HEK293T (cell line): ENCODE measurements around the gene ARMC9.
"Not testable (repeated sequence)": the region's sequence is repeated elsewhere in the genome, so short reads cannot be mapped to it uniquely, and the experiment has no call there.

Source experiments
- CTCF ChIA-PET: fragments of 350-600 bp; formaldehyde crosslinking; extraction: SDS; loops from one replicate; lab custom pipeline; 2021; ENCODE audit warnings: antibody characterized with exemption, inconsistent platforms; lab: Yijun Ruan, JAX
- POLR2A ChIA-PET: fragments of 350-600 bp; formaldehyde crosslinking; extraction: SDS; loops from one replicate; lab custom pipeline; 2020; ENCODE audit warnings: antibody characterized with exemption, inconsistent platforms; lab: Yijun Ruan, JAX
- DNase-seq: peaks from one replicate; pipeline ENCODE4 v3.0.0; 2012; ENCODE audit warnings: mixed read lengths; ENCODE audit errors: extremely low spot score
- ARNT ChIP-seq: fragments of 450-650 bp; IDR thresholded peaks from 2 replicates; pipeline ENCODE4 v1.6.1; 2017; ENCODE audit warnings: mild to moderate bottlenecking
- BHLHE40 ChIP-seq: fragments of 450-650 bp; IDR thresholded peaks from 2 replicates; pipeline ENCODE4 v1.6.1; 2016; ENCODE audit warnings: mild to moderate bottlenecking, moderate library complexity, borderline replicate concordance
- CTBP1 ChIP-seq: fragments of 450-650 bp; IDR thresholded peaks from 2 replicates; pipeline ENCODE4 v1.6.1; 2016; ENCODE audit warnings: borderline replicate concordance
- ELF4 ChIP-seq: fragments of 450-650 bp; IDR thresholded peaks from 2 replicates; pipeline ENCODE4 v1.6.1; 2017; ENCODE audit warnings: antibody characterized with exemption
- FOXA1 ChIP-seq: fragments of 450-650 bp; IDR thresholded peaks from 2 replicates; pipeline ENCODE4 v1.6.1; 2016; ENCODE audit warnings: mild to moderate bottlenecking
- FOXK2 ChIP-seq: fragments of 450-650 bp; IDR thresholded peaks from 2 replicates; pipeline ENCODE4 v1.6.1; 2016; ENCODE audit warnings: mild to moderate bottlenecking
- FOXM1 ChIP-seq: fragments of 450-650 bp; IDR thresholded peaks from 2 replicates; pipeline ENCODE4 v1.6.1; 2017; ENCODE audit warnings: mild to moderate bottlenecking, borderline replicate concordance
- HDGF ChIP-seq: fragments of 450-650 bp; IDR thresholded peaks from 2 replicates; pipeline ENCODE4 v1.6.1; 2017; ENCODE audit warnings: antibody characterized with exemption, borderline replicate concordance
- L3MBTL2 ChIP-seq: fragments of 450-650 bp; conservative IDR thresholded peaks from 2 replicates; pipeline ENCODE4 v1.6.1; 2016; ENCODE audit warnings: mild to moderate bottlenecking
- LEF1 ChIP-seq: fragments of 450-650 bp; IDR thresholded peaks from 2 replicates; pipeline ENCODE4 v1.6.1; 2017; ENCODE audit warnings: mild to moderate bottlenecking, borderline replicate concordance
- NFRKB ChIP-seq: fragments of 450-650 bp; IDR thresholded peaks from 2 replicates; pipeline ENCODE4 v1.6.1; 2016; ENCODE audit warnings: mild to moderate bottlenecking, moderate library complexity
- PKNOX1 ChIP-seq: fragments of 450-650 bp; IDR thresholded peaks from 2 replicates; pipeline ENCODE4 v1.6.1; 2016
- SP1 ChIP-seq: fragments of 450-650 bp; IDR thresholded peaks from 2 replicates; pipeline ENCODE4 v1.6.1; 2017
- SUZ12 ChIP-seq: fragments of 450-650 bp; IDR thresholded peaks from 2 replicates; pipeline ENCODE4 v1.6.1; 2016; ENCODE audit warnings: mild to moderate bottlenecking
- TARDBP ChIP-seq: fragments of 450-650 bp; IDR thresholded peaks from 2 replicates; pipeline ENCODE4 v1.6.1; 2016
- ZNF384 ChIP-seq: fragments of 450-650 bp; IDR thresholded peaks from 2 replicates; pipeline ENCODE4 v1.6.1; 2016

The ARMC9 gene

GRCh38 chr2:231193216-231193615, 5.2 kb upstream of the ARMC9 start:
- POLR2A ChIA-PET, result no interaction called here
- CTCF ChIA-PET, result interaction anchor here (0.9 to 2.2 kb wide), 4 partner anchors 11 to 99 kb away, joined by 4 to 9 read pairs (median 8); no protein-coding TSS in a partner anchor
- no peak for TF ChIP-seq NFRKB

GRCh38 chr2:231196592-231196991, 1.8 kb upstream of the ARMC9 start:
- TF ChIP-seq FOXK2, result no peak
- TF ChIP-seq LEF1, result no peak
- TF ChIP-seq SUZ12, result no peak
- TF ChIP-seq L3MBTL2, result no peak
- no peak for TF ChIP-seq CTBP1
- TF ChIP-seq BHLHE40, result no peak
- TF ChIP-seq ZNF384, result no peak
- no peak for TF ChIP-seq HDGF
- no peak for TF ChIP-seq PKNOX1
- TF ChIP-seq ELF4, result no peak
- no peak for TF ChIP-seq ARNT
- TF ChIP-seq FOXA1, result no peak
- TF ChIP-seq NFRKB, result no peak
- TF ChIP-seq FOXM1, result no peak
- no peak for TF ChIP-seq TARDBP
- ChIA-PET CTCF (interaction anchor here (0.6 kb wide), 1 partner anchor 43 kb away, joined by 3 read pairs; no protein-coding TSS in a partner anchor), POLR2A (no interaction called here)
- no peak for DNase-seq

More at GRCh38 chr2:231193216-231193615, 5.2 kb upstream of the ARMC9 start:
- DNase-seq, result no peak

GRCh38 chr2:231197196-231197595, 1.2 kb upstream of the ARMC9 start:
- POLR2A ChIA-PET, result interaction anchor here (1.4 to 1.6 kb wide), 2 partner anchors 9 to 94 kb away, joined by 3 read pairs; no protein-coding TSS in a partner anchor
- DNase-seq, CTCF ChIA-PET: not testable (repeated sequence)

GRCh38 chr2:231197706-231198290, 633 bp upstream of the ARMC9 start:
- ChIA-PET POLR2A (interaction anchor here (0.9 to 1.6 kb wide), 4 partner anchors 10 to 95 kb away, joined by 3 to 4 read pairs (median 3); no protein-coding TSS in a partner anchor), CTCF (interaction anchor here (0.7 to 1.0 kb wide), 3 partner anchors 98 to 373 kb away, joined by 3 read pairs; no protein-coding TSS in a partner anchor)
- no peak for DNase-seq
- no peak for TF ChIP-seq NFRKB
- TF ChIP-seq FOXM1, result no peak
- no peak for TF ChIP-seq HDGF
- no peak for TF ChIP-seq ARNT
- no peak for TF ChIP-seq CTBP1
- no peak for TF ChIP-seq ZNF384
- no peak for TF ChIP-seq LEF1
- no peak for TF ChIP-seq FOXA1
- no peak for TF ChIP-seq SP1
- TF ChIP-seq FOXK2, result no peak
- TF ChIP-seq ELF4, result no peak
- no peak for TF ChIP-seq SUZ12
- no peak for TF ChIP-seq BHLHE40
- no peak for TF ChIP-seq TARDBP
- TF ChIP-seq L3MBTL2, result no peak
- TF ChIP-seq PKNOX1, result no peak

- ChIA-PET POLR2A (no interaction called here), CTCF (interaction anchor here (0.7 kb wide), 1 partner anchor 213 kb away, joined by 3 read pairs; no protein-coding TSS in a partner anchor)
- TF ChIP-seq L3MBTL2, result no peak
- TF ChIP-seq ELF4, result no peak
- no peak for TF ChIP-seq ARNT
- TF ChIP-seq HDGF, result no peak
- no peak for TF ChIP-seq TARDBP
- no peak for TF ChIP-seq ZNF384
- TF ChIP-seq PKNOX1, result no peak
- no peak for TF ChIP-seq SP1
- TF ChIP-seq FOXK2, result no peak
- no peak for TF ChIP-seq BHLHE40
- no peak for TF ChIP-seq SUZ12
- no peak for TF ChIP-seq FOXA1
- no peak for DNase-seq
Observed at GRCh38 chr2:231199219-231199618, 788 bp downstream of the ARMC9 start.

GRCh38 chr2:231200805-231201474, 2.5 kb downstream of the ARMC9 start:
- no peak for TF ChIP-seq BHLHE40
- TF ChIP-seq ZNF384, result no peak
- no peak for TF ChIP-seq NFRKB
- no peak for TF ChIP-seq HDGF
- no peak for TF ChIP-seq SP1
- TF ChIP-seq FOXK2, result no peak
- no peak for TF ChIP-seq L3MBTL2
- TF ChIP-seq ARNT, result no peak
- no peak for TF ChIP-seq FOXA1
- no peak for TF ChIP-seq PKNOX1
- TF ChIP-seq ELF4, result no peak
- TF ChIP-seq CTBP1, result no peak
- no peak for TF ChIP-seq SUZ12
- ChIA-PET POLR2A (interaction anchor here (0.8 kb wide), 1 partner anchor 144 kb away, joined by 3 read pairs; the partner anchor contains the start of gene PSMD1), CTCF (interaction anchor here (0.7 kb wide), 1 partner anchor 101 kb away, joined by 3 read pairs; no protein-coding TSS in a partner anchor)
- DNase-seq, result no peak
